GM12873 (cell line): ENCODE measurements around the gene KRTAP10-10.

Source experiments
- CTCF ChIP-seq: IDR thresholded peaks from 2 replicates; pipeline ENCODE4 v1.5.1; 2012; ENCODE audit warnings: low read depth, mild to moderate bottlenecking, moderate library complexity, low read length, control low read depth; ENCODE audit not compliant: insufficient read depth; ENCODE audit errors: missing control alignments

Gene KRTAP10-10

GRCh38 chr21:44649521-44650100 lies 12.5 kb downstream of the KRTAP10-10 start:
- no peak for TF ChIP-seq CTCF

DNA sequence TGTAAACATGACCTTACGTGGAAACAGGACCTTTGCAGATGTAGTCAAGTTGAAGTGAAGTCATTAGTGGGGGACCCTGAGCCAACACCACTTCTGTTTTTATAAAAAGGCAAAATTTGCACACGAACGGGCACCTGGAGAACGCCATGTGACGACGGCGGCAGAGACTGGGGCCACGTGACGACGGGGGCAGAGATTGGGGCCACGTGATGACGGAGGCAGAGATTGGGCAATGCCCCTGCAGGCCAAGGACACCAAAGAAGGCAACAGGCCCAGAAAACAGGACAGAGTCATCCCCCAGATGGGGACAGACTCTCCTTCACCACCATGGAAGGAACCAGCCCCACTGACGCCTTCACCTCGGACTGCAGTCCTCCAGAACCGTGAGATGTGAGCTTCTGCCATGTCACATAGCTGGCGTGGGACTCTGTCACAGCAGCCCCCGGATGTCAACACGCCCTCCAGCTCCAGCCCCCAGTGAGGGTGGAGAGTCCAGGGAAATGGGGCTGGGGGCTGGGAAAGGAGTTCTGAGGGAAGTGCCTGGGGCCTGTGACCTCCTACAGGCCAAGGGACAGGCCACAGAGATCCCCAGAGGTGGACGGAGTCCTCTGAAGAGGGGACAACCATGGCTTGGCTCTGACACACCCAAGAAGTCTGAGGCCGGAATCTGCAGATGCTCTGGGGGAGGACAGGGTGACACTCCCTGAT lies 13.3 kb downstream of the KRTAP10-10 start:
- no peak for TF ChIP-seq CTCF

DNA sequence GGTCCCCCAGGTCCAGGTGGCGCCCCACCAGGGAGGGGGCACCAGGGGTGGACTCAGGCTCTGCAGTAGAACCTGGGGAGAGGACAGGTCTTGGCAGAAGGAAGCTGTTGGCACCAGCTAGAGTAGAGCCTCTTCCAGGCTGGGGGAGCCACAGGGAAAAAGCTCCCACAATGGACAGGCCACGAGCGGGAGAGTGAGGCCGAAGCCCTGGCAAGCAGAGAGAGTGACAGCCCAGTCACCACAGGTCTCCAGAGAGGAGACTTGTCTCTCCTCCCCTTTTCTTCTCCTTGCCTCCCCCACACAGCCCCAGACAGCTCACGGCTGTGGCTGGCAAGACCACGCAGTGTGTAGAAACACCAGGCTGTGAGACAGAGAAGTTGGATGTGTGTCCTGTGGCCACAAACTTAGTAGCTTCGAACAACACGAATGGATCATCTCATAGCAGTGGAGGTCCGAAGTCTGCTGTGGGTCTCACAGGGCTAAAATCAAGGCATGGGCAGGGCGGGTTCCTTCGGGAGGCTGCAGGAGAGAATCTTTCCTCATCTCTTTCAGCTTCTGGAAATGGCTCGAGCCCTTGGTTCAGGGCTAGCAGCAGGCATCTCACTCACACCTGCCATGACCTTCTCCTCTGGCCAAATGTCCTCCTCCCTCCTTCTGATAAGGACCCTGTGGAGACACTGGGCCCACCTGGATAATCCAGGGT lies 14.0 kb downstream of the KRTAP10-10 start:
- TF ChIP-seq CTCF, result no peak

DNA sequence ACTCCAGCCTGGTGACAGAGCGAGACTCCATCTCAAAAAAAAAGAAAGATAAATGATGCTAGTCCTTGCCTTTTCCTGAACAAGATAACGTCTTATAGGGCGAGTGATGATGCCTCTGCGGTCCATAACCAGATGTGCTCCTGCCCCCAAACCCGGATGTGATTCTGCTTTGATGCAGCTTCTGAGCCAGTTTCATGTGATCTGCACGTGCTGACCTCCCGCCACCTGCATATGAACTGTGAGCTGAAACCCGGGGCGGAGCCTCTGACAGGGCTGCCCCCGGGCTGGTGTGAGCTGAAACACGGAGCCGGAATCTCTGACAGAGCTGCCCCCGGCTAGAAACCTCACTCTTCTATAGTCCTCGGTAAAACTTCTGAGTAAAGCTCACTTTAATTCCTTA lies 16.0 kb downstream of the KRTAP10-10 start:
- no peak for TF ChIP-seq CTCF

GRCh38 chr21:44653656-44654575 lies 16.8 kb downstream of the KRTAP10-10 start:
- TF ChIP-seq CTCF, result no peak

GRCh38 chr21:44654576-44655175 lies 17.5 kb downstream of the KRTAP10-10 start, which contains the start of gene KRTAP12-4:
KRTAP12-4 (minus strand) TSS chr21:44654659; CDS start chr21:44654614, 45 bp downstream.
- no peak for TF ChIP-seq CTCF
